Liver (tissue), 9 donors: ENCODE data around the gene KLHDC7A. TPM values are rescaled to one million over a fixed set of nuclear protein-coding genes. Genes with fewer than 3 reads are reported as not detected.

Experiments used
- DNase-seq: peaks from one replicate; pipeline ENCODE4 v3.0.0-alpha.2; 2017; ENCODE audit warnings: low spot score
- H3K27ac ChIP-seq, 2 donors: one replicate each; pipeline ENCODE4 v1.7.0; 2013; ENCODE audit warnings: inconsistent platforms in 2 of 2, low read length in 2 of 2, control low read depth in 1 of 2, low read depth in 1 of 2, mild to moderate bottlenecking in 1 of 2
- H3K27me3 ChIP-seq, 4 donors: one replicate each; pipeline versions ENCODE4 v1.6.1 to v1.7.0; 2013; ENCODE audit warnings: low read length in 3 of 4, inconsistent platforms in 1 of 4, mild to moderate bottlenecking in 1 of 4, moderate library complexity in 1 of 4; ENCODE audit not compliant: control insufficient read depth in 4 of 4, insufficient read depth in 4 of 4
- H3K36me3 ChIP-seq, 4 donors: one replicate each; pipeline versions ENCODE4 v1.6.1 to v1.7.0; 2013; ENCODE audit warnings: low read length in 3 of 4, mild to moderate bottlenecking in 3 of 4, low read depth in 1 of 4, moderate library complexity in 1 of 4; ENCODE audit not compliant: control insufficient read depth in 4 of 4, insufficient read depth in 3 of 4
- H3K4me1 ChIP-seq, 4 donors: one replicate each; pipeline versions ENCODE4 v1.6.1 to v1.7.0; 2013; ENCODE audit warnings: low read length in 3 of 4, mild to moderate bottlenecking in 3 of 4, moderate library complexity in 1 of 4; ENCODE audit not compliant: control insufficient read depth in 4 of 4, insufficient read depth in 4 of 4
- H3K4me3 ChIP-seq, 3 donors: one replicate each; pipeline versions ENCODE4 v1.6.1 to v1.7.0; 2013; ENCODE audit warnings: low read length in 3 of 3, control low read depth in 1 of 3, low read depth in 1 of 3, mild to moderate bottlenecking in 1 of 3
- H3K9ac ChIP-seq, 2 donors: one replicate each; pipeline ENCODE4 v1.7.0; 2013; ENCODE audit warnings: low read length in 2 of 2, mild to moderate bottlenecking in 2 of 2, moderate library complexity in 2 of 2, control low read depth in 1 of 2, low read depth in 1 of 2
- H3K9me3 ChIP-seq, 4 donors: one replicate each; pipeline versions ENCODE4 v1.6.1 to v1.7.0; 2013; ENCODE audit warnings: low read length in 3 of 4; ENCODE audit not compliant: control insufficient read depth in 4 of 4
- EGR1 ChIP-seq, 2 donors: IDR thresholded peaks; 2 replicates each; pipeline ENCODE4 v1.6.1; 2016 to 2018; ENCODE audit warnings: antibody characterized with exemption in 2 of 2, low read depth in 2 of 2
- FOXA1 ChIP-seq: IDR thresholded peaks from 2 replicates; pipeline ENCODE4 v1.6.1; 2016; ENCODE audit warnings: antibody characterized with exemption
- FOXA2 ChIP-seq: IDR thresholded peaks from 2 replicates; pipeline ENCODE4 v1.6.1; 2016; ENCODE audit warnings: antibody characterized with exemption
- GABPA ChIP-seq, 2 donors: IDR thresholded peaks in 1 of 2; conservative IDR thresholded peaks in 1 of 2; 2 replicates each; pipeline ENCODE4 v1.6.1; 2016; ENCODE audit warnings: antibody characterized with exemption in 2 of 2, mild to moderate bottlenecking in 1 of 2, moderate library complexity in 1 of 2
- HNF4A ChIP-seq, 2 donors: conservative IDR thresholded peaks; 2 replicates each; pipeline ENCODE4 v1.6.1; 2016; ENCODE audit warnings: antibody characterized with exemption in 2 of 2, mild to moderate bottlenecking in 2 of 2
- HNF4G ChIP-seq: IDR thresholded peaks from 2 replicates; pipeline ENCODE4 v1.6.1; 2016; ENCODE audit warnings: antibody characterized with exemption
- JUND ChIP-seq, 2 donors: IDR thresholded peaks; 2 replicates each; pipeline ENCODE4 v1.6.1; 2016; ENCODE audit warnings: antibody characterized with exemption in 2 of 2
- NR2F2 ChIP-seq: IDR thresholded peaks from 2 replicates; pipeline ENCODE4 v1.6.1; 2016; ENCODE audit warnings: antibody characterized with exemption
- RAD21 ChIP-seq, 2 donors: IDR thresholded peaks; 2 replicates each; pipeline ENCODE4 v1.6.1; 2016; ENCODE audit warnings: antibody characterized with exemption in 2 of 2, mild to moderate bottlenecking in 2 of 2
- RXRA ChIP-seq, 2 donors: IDR thresholded peaks; 2 replicates each; pipeline ENCODE4 v1.6.1; 2017 to 2018; ENCODE audit warnings: antibody characterized with exemption in 2 of 2, mild to moderate bottlenecking in 1 of 2
- SP1 ChIP-seq: IDR thresholded peaks from 2 replicates; pipeline ENCODE4 v1.6.1; 2018; ENCODE audit warnings: antibody characterized with exemption, mild to moderate bottlenecking
- TAF1 ChIP-seq: conservative IDR thresholded peaks from 2 replicates; pipeline ENCODE4 v1.6.1; 2016; ENCODE audit warnings: antibody characterized with exemption, mild to moderate bottlenecking
- YY1 ChIP-seq: IDR thresholded peaks from 2 replicates; pipeline ENCODE4 v1.6.1; 2016; ENCODE audit warnings: antibody characterized with exemption, mild to moderate bottlenecking
- WGBS: extraction: QIAGEN DNeasy Blood & Tissue Kit; methylation state at CpG from one replicate; pipeline ENCODE4 v1.1.7; 2013; 5-methylcytosine and 5-hydroxymethylcytosine counted together
- polyA plus RNA-seq, 2 donors: library from polyadenylated mRNA; stranded (reverse) in 1 of 2; unstranded in 1 of 2; fragments of 200-250 nt in 1 of 2; fragments of >200 nt in 1 of 2; fragmentation: Nextera tagmentation in 1 of 2; extraction: Ambion mirVana in 1 of 2; gene quantifications; one replicate each; pipeline versions ENCODE4 v1.2.1 to v1.2.3, GENCODE V29; 2013 to 2015
- total RNA-seq, 2 donors: library from RNA; depleted of rRNA; stranded (reverse); fragments of >200 nt; gene quantifications; one replicate each; pipeline ENCODE4 v1.2.3, GENCODE V29; 2014
- TF ChIP-seq, protein P1 (sequence below): IDR thresholded peaks from 2 replicates; pipeline ENCODE4 v1.6.1; 2016; ENCODE audit warnings: antibody characterized with exemption
- TF ChIP-seq, protein P2 (sequence below): IDR thresholded peaks from 2 replicates; pipeline ENCODE4 v1.6.1; 2016; ENCODE audit warnings: antibody characterized with exemption, mild to moderate bottlenecking
- TF ChIP-seq, protein P3 (sequence below): IDR thresholded peaks from 2 replicates; pipeline ENCODE4 v1.6.1; 2016; ENCODE audit warnings: antibody characterized with exemption
- TF ChIP-seq, protein P4 (sequence below): IDR thresholded peaks from 2 replicates; pipeline ENCODE4 v1.6.1; 2016; ENCODE audit warnings: antibody characterized with exemption
- TF ChIP-seq, protein P5 (sequence below): fragments of 150-350 bp; IDR thresholded peaks from 2 replicates; pipeline ENCODE4 v1.5.1; 2017; ENCODE audit warnings: improper control_type of control experiment, low read depth, low read length; ENCODE audit not compliant: missing input control
- donor health status: healthy.
- donor health status: healthy.
- donor health status: healthy.
- donor health status: healthy.
- donor health status: healthy.

Gene KLHDC7A
- total and polyA plus RNA-seq, 4 donors = 1.3 to 6.6 (median 2.3) TPM

DNA sequence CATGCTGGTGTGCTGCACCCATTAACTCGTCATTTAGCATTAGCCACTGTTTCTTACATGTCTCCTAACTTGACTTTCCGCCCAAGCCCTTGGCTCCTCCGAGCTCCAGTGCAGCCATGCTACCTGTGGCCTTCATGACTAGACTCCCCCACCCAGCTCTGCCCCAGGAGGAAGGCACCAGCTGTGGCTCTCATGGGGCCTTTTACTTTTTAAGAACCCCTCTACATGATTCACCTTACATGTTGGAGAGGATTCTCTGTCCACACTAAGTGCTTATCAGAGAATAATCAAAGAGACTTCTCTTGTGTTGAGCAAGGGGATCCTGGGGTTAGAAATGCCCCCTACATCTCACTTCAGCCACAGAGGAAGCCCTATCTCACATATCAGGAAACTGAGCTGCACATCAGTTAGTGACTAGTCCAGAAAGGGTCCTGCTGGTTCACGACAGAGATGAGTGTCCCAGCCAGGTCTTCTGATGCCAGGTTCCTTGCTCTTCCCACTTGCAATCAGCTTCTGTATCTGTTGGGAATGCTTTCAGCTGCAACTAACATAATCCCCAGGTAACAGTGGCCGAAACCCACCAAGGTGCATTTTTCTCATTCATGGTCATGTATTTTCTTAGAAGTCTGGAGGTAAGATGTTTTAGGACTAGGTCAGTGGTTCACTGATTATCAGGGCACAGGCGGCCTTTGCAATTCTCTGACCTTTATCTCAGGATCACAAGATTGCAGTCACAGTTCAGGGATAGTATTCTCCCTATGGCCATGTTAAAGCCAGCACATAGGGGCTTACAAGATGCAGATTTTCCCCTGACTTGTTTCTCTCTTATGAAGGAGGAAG lies 45.9 kb downstream of the KLHDC7A start:
- H3K9ac ChIP-seq = no peak overlapping the region
- no peak overlapping the region for H3K4me3 ChIP-seq
- 86% methylated on average over 6 of the region's 6 CpGs for WGBS
- no peaks in the 10 kb centered on the region for H3K36me3 ChIP-seq
- H3K27ac ChIP-seq = no peak overlapping the region
- TF ChIP-seq, protein P1, sequence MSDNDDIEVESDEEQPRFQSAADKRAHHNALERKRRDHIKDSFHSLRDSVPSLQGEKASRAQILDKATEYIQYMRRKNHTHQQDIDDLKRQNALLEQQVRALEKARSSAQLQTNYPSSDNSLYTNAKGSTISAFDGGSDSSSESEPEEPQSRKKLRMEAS = no peak
- TF ChIP-seq, protein P2, sequence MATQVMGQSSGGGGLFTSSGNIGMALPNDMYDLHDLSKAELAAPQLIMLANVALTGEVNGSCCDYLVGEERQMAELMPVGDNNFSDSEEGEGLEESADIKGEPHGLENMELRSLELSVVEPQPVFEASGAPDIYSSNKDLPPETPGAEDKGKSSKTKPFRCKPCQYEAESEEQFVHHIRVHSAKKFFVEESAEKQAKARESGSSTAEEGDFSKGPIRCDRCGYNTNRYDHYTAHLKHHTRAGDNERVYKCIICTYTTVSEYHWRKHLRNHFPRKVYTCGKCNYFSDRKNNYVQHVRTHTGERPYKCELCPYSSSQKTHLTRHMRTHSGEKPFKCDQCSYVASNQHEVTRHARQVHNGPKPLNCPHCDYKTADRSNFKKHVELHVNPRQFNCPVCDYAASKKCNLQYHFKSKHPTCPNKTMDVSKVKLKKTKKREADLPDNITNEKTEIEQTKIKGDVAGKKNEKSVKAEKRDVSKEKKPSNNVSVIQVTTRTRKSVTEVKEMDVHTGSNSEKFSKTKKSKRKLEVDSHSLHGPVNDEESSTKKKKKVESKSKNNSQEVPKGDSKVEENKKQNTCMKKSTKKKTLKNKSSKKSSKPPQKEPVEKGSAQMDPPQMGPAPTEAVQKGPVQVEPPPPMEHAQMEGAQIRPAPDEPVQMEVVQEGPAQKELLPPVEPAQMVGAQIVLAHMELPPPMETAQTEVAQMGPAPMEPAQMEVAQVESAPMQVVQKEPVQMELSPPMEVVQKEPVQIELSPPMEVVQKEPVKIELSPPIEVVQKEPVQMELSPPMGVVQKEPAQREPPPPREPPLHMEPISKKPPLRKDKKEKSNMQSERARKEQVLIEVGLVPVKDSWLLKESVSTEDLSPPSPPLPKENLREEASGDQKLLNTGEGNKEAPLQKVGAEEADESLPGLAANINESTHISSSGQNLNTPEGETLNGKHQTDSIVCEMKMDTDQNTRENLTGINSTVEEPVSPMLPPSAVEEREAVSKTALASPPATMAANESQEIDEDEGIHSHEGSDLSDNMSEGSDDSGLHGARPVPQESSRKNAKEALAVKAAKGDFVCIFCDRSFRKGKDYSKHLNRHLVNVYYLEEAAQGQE = no peak
- TF ChIP-seq TAF1 (no peak), JUND (IDR thresholded peaks at IDR 0.05) (no peak), FOXA2 (no peak), EGR1 (IDR thresholded peaks at IDR 0.05; ENCODE audit: low read depth in 2 of 2) (no peak), SP1 (no peak), GABPA (IDR thresholded peaks at IDR 0.05 in 1 of 2, conservative IDR thresholded peaks at IDR 0.05 in 1 of 2) (no peak), NR2F2 (no peak), FOXA1 (no peak), RXRA (IDR thresholded peaks at IDR 0.05) (no peak), HNF4A (conservative IDR thresholded peaks at IDR 0.05) (no peak), YY1 (no peak), HNF4G (no peak), RAD21 (IDR thresholded peaks at IDR 0.05) (no peak)
- TF ChIP-seq, protein P3, sequence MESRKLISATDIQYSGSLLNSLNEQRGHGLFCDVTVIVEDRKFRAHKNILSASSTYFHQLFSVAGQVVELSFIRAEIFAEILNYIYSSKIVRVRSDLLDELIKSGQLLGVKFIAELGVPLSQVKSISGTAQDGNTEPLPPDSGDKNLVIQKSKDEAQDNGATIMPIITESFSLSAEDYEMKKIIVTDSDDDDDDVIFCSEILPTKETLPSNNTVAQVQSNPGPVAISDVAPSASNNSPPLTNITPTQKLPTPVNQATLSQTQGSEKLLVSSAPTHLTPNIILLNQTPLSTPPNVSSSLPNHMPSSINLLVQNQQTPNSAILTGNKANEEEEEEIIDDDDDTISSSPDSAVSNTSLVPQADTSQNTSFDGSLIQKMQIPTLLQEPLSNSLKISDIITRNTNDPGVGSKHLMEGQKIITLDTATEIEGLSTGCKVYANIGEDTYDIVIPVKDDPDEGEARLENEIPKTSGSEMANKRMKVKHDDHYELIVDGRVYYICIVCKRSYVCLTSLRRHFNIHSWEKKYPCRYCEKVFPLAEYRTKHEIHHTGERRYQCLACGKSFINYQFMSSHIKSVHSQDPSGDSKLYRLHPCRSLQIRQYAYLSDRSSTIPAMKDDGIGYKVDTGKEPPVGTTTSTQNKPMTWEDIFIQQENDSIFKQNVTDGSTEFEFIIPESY = no peak
- TF ChIP-seq, protein P4, sequence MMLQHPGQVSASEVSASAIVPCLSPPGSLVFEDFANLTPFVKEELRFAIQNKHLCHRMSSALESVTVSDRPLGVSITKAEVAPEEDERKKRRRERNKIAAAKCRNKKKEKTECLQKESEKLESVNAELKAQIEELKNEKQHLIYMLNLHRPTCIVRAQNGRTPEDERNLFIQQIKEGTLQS = no peak
- TF ChIP-seq, protein P5, sequence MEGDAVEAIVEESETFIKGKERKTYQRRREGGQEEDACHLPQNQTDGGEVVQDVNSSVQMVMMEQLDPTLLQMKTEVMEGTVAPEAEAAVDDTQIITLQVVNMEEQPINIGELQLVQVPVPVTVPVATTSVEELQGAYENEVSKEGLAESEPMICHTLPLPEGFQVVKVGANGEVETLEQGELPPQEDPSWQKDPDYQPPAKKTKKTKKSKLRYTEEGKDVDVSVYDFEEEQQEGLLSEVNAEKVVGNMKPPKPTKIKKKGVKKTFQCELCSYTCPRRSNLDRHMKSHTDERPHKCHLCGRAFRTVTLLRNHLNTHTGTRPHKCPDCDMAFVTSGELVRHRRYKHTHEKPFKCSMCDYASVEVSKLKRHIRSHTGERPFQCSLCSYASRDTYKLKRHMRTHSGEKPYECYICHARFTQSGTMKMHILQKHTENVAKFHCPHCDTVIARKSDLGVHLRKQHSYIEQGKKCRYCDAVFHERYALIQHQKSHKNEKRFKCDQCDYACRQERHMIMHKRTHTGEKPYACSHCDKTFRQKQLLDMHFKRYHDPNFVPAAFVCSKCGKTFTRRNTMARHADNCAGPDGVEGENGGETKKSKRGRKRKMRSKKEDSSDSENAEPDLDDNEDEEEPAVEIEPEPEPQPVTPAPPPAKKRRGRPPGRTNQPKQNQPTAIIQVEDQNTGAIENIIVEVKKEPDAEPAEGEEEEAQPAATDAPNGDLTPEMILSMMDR = no peak
- DNase-seq = peak; percentile 9
- H3K4me1 ChIP-seq = no peaks in the 10 kb centered on the region
- H3K27me3 ChIP-seq = peaks cover 0 to 2% (median 1%) of the 10 kb centered on the region in 4 donors
- peaks cover 0 to 1% (median 0%) of the 10 kb centered on the region in 4 donors for H3K9me3 ChIP-seq
